GM20000 (cell line): ENCODE data around the gene DUSP8.

Source experiments
- DNase-seq: peaks from one replicate; pipeline ENCODE4 v3.0.0; 2012; ENCODE audit warnings: low spot score
- CTCF ChIP-seq: IDR thresholded peaks from 2 replicates; pipeline ENCODE4 v1.5.1; 2012; ENCODE audit warnings: mild to moderate bottlenecking, control low read depth; ENCODE audit errors: extremely low read depth, missing control alignments

DUSP8 gene

DNA sequence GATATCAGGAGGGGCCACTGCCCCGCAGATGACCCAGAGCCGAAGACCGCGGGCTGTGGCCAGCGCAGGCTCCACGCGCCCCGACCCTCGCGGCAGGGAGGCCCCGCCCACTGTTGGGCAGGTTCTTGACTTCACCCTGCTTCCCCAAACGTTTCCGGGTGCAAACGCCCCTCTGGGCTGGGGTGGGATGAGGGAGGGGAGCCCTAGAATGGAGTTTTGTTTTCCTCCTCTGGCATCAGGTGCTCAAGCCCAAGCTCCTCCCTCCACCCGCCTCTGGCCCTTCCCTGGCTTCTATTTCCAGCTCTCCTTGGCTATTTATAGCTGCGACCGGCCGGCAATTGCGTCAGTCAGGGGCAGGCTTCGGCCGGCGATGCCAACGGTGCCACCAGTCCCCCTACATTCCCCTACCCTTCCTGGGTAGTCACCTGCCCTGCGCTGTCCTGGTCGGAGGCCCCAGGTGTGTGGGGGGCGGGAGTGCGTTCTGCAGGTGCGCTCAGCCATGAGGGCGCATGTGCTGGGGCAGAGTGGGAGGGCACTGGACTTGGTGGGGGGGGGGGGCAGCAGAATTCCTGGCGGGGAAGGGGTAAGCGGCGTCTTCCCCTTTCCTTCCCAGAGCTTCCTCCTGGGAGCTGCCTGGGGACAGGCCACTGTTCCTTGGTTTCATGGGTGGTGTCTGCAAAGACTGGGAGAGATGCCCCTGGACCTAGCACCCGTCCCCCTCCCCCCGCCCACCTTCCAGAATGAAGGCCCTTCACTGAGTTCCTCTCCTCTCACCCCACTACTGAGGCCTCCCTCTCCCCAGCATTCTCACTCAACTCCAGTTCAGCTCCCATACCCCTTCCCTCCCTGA lies 23.6 kb downstream of the DUSP8 start:
- no peak for DNase-seq

GRCh38 chr11:1547467-1548098 lies 24.5 kb downstream of the DUSP8 start:
- no peak for TF ChIP-seq CTCF
- no peak for DNase-seq

More for the DNA sequence above, 23.6 kb downstream of the DUSP8 start:
- no peak for TF ChIP-seq CTCF

- peak; percentile 87 for DNase-seq
- TF ChIP-seq CTCF, result peak; percentile 77
Observed at GRCh38 chr11:1546536-1547466, 25.3 kb downstream of the DUSP8 start.

DNA sequence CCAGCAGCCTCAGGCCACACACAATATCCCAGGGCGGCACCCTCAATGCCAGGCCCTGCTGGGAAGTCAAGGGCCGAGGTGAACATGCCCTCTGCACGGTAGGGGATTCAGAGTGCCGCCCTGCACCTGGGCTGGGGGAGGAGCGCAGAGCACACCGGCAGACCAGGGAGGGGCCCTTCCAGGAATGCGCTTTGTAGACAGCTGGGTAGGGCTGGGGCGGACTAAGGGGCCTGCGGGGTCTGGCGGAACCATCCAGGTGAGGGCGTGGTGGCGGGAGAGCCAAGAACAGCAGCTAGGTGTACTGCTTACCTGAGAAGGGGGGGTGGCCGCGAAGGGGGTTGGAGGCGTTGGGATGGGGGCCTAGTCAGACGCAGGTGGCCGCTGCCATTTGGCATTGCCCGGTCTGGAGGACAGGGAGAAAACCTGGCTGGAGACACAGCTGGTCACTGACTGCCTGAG lies 26.0 kb downstream of the DUSP8 start:
- no peak for TF ChIP-seq CTCF
- DNase-seq, result no peak

- no peak for TF ChIP-seq CTCF
- DNase-seq, result no peak
Observed at GRCh38 chr11:1545432-1545831, 26.6 kb downstream of the DUSP8 start.

DNA sequence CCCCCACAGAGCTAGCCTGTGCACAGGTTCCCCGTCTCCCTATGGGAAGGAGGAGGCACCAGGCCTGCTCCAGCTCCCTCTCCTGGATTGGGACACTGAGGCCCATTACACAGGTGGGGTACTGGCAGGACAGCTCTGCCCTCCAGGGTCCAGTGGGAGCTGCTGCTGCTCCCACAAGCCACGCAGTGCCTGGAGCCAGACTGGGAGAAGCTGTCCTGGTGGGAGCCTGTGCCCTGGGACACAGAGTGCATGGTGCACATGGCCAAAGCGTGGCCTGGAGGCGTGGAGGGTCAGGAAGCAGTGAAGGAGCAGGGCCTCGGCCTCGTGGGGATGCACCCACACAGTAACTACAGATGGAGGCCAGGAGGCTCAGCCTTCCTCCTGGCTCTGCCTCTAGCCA lies 27.5 kb downstream of the DUSP8 start:
- TF ChIP-seq CTCF, result no peak
- DNase-seq, result no peak
